Ovary (tissue), 3 donors: ENCODE data around the gene AQP7.

Experiments used
- POLR2A ChIP-seq: fragments of 450-650 bp; IDR thresholded peaks from one replicate; pipeline ENCODE4 v1.6.1; 2017; ENCODE audit warnings: antibody characterized with exemption, mild to moderate bottlenecking, moderate library complexity
- TF ChIP-seq, protein P1 (sequence below), 3 donors: fragments of 450-650 bp in 2 of 3; fragments of 200-600 bp in 1 of 3; IDR thresholded peaks; one replicate each; pipeline versions ENCODE4 v1.5.1 to v1.8.0; 2016 to 2022; ENCODE audit warnings: antibody characterized with exemption in 3 of 3, mild to moderate bottlenecking in 1 of 3
- donor health status: DM: no; HTN: no; CAD: no.

DNA sequence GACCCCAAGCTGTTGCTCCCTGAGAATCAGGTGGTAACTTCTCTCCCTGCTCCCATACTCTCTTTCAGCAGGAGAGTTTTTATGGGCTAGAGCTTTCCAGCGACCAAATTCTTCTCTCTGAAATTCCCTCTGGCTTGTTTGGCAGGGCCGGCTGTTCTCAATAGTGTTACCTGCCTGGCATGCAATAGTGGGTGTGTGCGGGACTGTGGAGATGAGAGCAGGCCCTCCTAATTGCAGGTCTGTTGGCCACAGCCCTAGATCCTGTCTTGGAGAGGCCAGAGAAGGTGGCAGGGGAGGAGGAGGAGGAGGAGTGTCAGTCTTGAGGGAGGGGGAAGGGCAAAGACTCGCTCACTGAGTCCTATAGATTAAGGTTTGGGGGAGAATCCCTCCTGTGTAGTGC, 29.5 kb downstream of the AQP7 start:
- TF ChIP-seq, protein P1, sequence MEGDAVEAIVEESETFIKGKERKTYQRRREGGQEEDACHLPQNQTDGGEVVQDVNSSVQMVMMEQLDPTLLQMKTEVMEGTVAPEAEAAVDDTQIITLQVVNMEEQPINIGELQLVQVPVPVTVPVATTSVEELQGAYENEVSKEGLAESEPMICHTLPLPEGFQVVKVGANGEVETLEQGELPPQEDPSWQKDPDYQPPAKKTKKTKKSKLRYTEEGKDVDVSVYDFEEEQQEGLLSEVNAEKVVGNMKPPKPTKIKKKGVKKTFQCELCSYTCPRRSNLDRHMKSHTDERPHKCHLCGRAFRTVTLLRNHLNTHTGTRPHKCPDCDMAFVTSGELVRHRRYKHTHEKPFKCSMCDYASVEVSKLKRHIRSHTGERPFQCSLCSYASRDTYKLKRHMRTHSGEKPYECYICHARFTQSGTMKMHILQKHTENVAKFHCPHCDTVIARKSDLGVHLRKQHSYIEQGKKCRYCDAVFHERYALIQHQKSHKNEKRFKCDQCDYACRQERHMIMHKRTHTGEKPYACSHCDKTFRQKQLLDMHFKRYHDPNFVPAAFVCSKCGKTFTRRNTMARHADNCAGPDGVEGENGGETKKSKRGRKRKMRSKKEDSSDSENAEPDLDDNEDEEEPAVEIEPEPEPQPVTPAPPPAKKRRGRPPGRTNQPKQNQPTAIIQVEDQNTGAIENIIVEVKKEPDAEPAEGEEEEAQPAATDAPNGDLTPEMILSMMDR (IDR thresholded peaks at IDR 0.05): no peak
- TF ChIP-seq POLR2A: no peak
